Activated T-cell treated with anti-CD3 and anti-CD28 coated beads for 48 hours (primary cell): ENCODE results near the gene NTN4.
"Not testable (repeated sequence)": the region's sequence is repeated elsewhere in the genome, so short reads cannot be mapped to it uniquely, and the experiment has no call there.

Experiments
- DNase-seq: peaks from one replicate; pipeline ENCODE4 v3.0.0-alpha.2; 2020; ENCODE audit warnings: low read depth

Gene NTN4

GRCh38 chr12:95623554-95624170 is 166.9 kb downstream of the NTN4 start:
- peak; percentile 5 for DNase-seq

DNA sequence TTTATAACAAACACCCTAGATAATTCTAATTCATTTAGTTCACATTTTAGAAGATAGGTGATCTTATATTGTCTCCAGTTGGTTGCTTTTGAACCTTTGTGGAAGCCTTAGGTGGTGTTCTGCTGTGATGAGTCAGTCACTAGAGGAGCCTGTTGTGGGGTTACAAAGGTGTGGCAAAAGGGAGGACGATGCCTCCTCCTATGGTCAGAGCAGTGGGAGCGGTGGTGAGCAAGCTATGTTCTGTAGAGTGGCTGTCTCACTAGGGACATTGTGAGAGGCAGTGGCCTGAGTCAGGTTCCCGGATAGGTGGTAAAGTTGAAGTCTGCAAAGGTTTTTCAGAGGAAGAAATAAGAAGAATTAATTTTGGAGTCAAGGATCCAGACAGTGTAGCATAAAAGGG is 167.7 kb downstream of the NTN4 start:
- no peak for DNase-seq

DNA sequence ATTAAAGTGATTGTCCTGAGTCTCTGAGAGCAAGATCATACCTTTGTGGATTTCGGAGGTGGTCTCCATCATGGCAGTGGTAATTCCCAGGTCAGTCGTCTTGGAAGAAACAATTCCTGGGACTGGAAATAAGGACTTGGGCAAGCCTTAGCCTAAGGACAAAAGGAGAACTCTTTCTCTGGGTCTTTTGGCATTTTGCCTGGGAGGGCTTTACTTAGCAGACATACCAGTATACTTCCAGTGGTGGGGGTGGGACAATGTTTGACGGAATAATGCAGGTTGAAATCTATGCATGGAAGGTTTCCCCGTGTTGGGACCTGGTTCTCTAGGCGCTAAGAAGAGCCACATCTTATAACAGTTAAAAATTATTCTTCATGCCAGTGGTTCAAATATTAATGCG is 168.8 kb downstream of the NTN4 start:
- no peak for DNase-seq

DNA sequence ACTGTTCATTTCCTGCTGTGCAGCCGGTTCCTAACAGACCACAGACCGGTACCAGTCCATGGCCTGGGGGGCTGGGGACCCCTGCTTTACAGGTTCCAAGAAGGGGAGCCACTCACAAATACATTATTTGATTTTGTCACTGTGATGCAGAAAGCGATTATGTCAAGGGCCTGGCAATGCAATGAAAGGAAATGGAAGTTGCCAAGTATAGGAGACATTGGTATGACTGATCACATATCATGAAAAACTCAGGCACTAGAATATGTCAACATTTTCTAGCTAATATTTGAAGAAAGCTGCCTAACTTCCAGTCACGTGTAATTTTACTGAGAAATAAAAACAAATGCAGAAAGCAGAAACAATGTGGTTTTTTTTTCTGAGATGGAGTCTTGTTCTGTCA is 170.4 kb downstream of the NTN4 start:
- DNase-seq, result no peak

- not testable (repeated sequence) for DNase-seq
These were observed 174.1 kb downstream of the NTN4 start for GRCh38 chr12:95616470-95616869.

- no peak for DNase-seq
These were observed 174.8 kb downstream of the NTN4 start for GRCh38 chr12:95615749-95616148.

GRCh38 chr12:95614390-95614982 is 176.1 kb downstream of the NTN4 start:
- no peak for DNase-seq

- no peak for DNase-seq
These were observed 177.5 kb downstream of the NTN4 start for GRCh38 chr12:95613021-95613420.

DNA sequence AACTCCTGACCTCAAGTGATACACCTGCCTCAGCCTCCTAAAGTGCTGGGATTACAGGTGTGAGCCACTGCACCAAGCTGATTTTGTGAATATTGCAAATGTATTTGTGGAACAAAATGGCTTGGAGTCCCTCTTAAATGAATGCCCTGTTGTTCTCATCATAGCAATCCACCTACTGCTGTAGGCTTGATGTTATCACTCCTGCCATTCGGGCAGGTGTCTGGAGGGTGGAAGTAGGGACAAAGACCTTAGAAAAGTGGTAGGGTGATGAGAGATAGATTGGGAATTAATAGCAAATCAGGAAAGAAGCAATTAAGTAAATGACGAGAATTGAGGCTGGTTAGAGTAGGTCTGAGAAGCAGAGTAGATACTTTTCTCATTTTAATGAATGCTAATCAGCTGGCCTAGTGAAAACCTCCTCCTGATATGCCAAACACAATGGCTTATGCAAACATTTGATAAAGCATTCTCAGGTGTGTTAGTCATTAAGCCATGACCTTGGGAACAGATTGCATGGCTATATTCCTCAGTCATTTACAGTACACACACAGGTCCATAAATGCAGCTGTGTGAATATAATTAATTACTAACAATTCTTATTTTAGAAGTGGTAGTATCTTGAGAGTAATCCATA is 178.8 kb downstream of the NTN4 start:
- DNase-seq, result no peak

DNA sequence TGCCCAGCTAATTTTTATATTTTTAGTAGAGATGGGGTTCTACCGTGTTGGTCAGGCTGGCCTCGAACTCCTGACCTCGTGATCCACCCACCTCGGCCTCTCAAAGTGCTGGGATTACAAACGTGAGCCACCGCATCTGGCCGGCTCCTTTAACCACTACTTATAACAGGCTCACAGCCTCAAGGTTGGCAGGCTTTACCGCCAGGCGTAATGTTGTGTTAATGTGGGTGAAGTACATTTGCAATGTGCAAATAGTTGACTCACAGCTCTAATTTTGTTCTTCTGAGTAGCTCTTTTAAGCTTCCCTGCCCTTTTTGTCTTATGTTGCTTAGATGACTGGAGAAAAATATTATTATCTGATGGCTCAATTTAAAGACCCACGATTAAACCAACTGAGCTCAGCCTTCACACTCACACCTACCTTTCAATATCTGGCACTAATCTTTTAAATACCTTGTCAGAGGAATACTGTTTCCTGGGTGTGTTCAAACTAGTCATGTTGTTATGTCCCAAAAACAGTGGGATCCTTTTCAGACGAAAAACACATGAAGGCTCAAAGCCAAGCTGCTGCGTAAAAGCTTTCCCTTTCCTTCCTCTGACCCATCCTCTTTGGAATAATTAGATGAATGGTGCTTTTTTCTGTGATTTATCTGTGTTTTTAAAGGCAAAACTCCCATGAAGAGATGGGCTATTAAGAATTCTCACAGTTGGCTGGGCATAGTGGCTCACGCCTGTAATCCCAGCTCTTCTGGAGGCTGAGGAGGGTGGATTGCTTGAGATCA is 182.1 kb downstream of the NTN4 start:
- DNase-seq, result no peak
